Endothelial cell of umbilical vein (primary cell): ENCODE results near the gene SIKE1. TPM values are rescaled to one million over a fixed set of nuclear protein-coding genes. Genes with fewer than 3 reads are reported as not detected.

ENCODE experiments used
- BruUV-seq: library from RNA; stranded (reverse); fragments of 400-500 nt; replicated peaks from 2 replicates; lab custom pipeline; 2021; lab: Mats Ljungman, UMichigan
- CTCF ChIA-PET: fragments of 300-600, 350-600 bp; sonication (Branson Sonifier 250); formaldehyde crosslinking; loops from one replicate; lab custom pipeline; 2021; ENCODE audit warnings: antibody characterized with exemption, inconsistent platforms; lab: Charles Lee
- POLR2A ChIA-PET: fragments of 300-600, 350-600 bp; sonication (Branson Sonifier 250); formaldehyde crosslinking; loops from one replicate; lab custom pipeline; 2021; ENCODE audit warnings: antibody characterized with exemption, inconsistent platforms; lab: Charles Lee
- DNase-seq: peaks from one replicate; pipeline ENCODE4 v3.0.0-alpha.2; 2011; ENCODE audit warnings: low read depth, low spot score
- FAIRE-seq: peaks from 2 replicates; lab custom pipeline; 2011; peaks lifted over from hg19 to GRCh38; lab: Jason Lieb, UNC
- H2AFZ ChIP-seq: 2 replicates; pipeline ENCODE4 v1.6.0; 2012; ENCODE audit warnings: low read depth, low read length, control low read depth, inconsistent platforms
- H3K27ac ChIP-seq: 2 replicates; pipeline ENCODE4 v1.5.1; 2011; ENCODE audit warnings: low read depth, mild to moderate bottlenecking, control low read depth, low read length, moderate library complexity; ENCODE audit not compliant: insufficient read depth
- H3K27me3 ChIP-seq, 2 experiments: 2 replicates each; pipeline versions ENCODE4 v1.6.0 to v1.6.1; 2011; ENCODE audit warnings: low read length in 2 of 2, mixed read lengths in 1 of 2; ENCODE audit not compliant: control insufficient read depth in 2 of 2, insufficient read depth in 2 of 2
- H3K36me3 ChIP-seq, 2 experiments: 2 replicates in 1 of 2; 3 replicates in 1 of 2; pipeline ENCODE4 v1.5.1; 2011; ENCODE audit warnings: low read length in 2 of 2, mild to moderate bottlenecking in 1 of 2, moderate library complexity in 1 of 2; ENCODE audit not compliant: control insufficient read depth in 2 of 2, insufficient read depth in 2 of 2; ENCODE audit errors: extremely low read depth in 1 of 2
- H3K4me1 ChIP-seq: 3 replicates; pipeline ENCODE4 v1.5.1; 2011; ENCODE audit warnings: mild to moderate bottlenecking, low read length; ENCODE audit not compliant: control insufficient read depth, insufficient read depth; ENCODE audit errors: extremely low read depth
- H3K4me2 ChIP-seq: 2 replicates; pipeline ENCODE4 v1.6.1; 2011; ENCODE audit warnings: low read length, control low read depth, mixed read lengths; ENCODE audit not compliant: insufficient read depth
- H3K4me3 ChIP-seq, 3 experiments: fragments of 200-600 bp in 1 of 3; sonication (generic), shearing (Covaris generic) in 1 of 3; replicated peaks in 1 of 3; 2 replicates each; pipeline ENCODE4 v1.5.1; 2011 to 2016; ENCODE audit warnings: control low read depth in 3 of 3, low read length in 3 of 3, mild to moderate bottlenecking in 2 of 3, inconsistent platforms in 1 of 3, low read depth in 1 of 3, moderate library complexity in 1 of 3; ENCODE audit not compliant: insufficient read depth in 1 of 3
- H3K79me2 ChIP-seq: 2 replicates; pipeline ENCODE4 v1.6.0; 2012; ENCODE audit warnings: low read length, inconsistent platforms; ENCODE audit not compliant: control insufficient read depth, insufficient read depth
- H3K9ac ChIP-seq: replicated peaks from 2 replicates; pipeline ENCODE3; 2011; ENCODE audit warnings: low read length, control low read depth; ENCODE audit not compliant: insufficient read depth; ENCODE audit errors: extremely low read depth
- H3K9me1 ChIP-seq: replicated peaks from 3 replicates; pipeline ENCODE4 v1.6.0; 2011; ENCODE audit warnings: mild to moderate bottlenecking, low read length; ENCODE audit not compliant: control insufficient read depth, insufficient read depth; ENCODE audit errors: extremely low read depth
- H3K9me3 ChIP-seq: replicated peaks from 2 replicates; pipeline ENCODE4 v1.5.1; 2012; ENCODE audit warnings: low read length, inconsistent platforms; ENCODE audit not compliant: control insufficient read depth, insufficient read depth
- H4K20me1 ChIP-seq: replicated peaks from 2 replicates; pipeline ENCODE3; 2011; ENCODE audit warnings: mild to moderate bottlenecking, low read length; ENCODE audit not compliant: control insufficient read depth, insufficient read depth; ENCODE audit errors: extremely low read depth
- EZH2 ChIP-seq: IDR thresholded peaks from 2 replicates; pipeline ENCODE4 v1.6.1; 2012; ENCODE audit warnings: borderline replicate concordance, low read depth, mild to moderate bottlenecking, moderate library complexity, low read length, inconsistent platforms; ENCODE audit not compliant: severe bottlenecking
- FOS ChIP-seq: IDR thresholded peaks from 2 replicates; pipeline ENCODE4 v1.6.1; 2011; ENCODE audit warnings: mild to moderate bottlenecking, low read length, moderate library complexity, borderline replicate concordance; ENCODE audit not compliant: insufficient read depth
- GATA2 ChIP-seq: IDR thresholded peaks from 2 replicates; pipeline ENCODE4 v1.7.0; 2011; ENCODE audit warnings: low read depth, mild to moderate bottlenecking, moderate library complexity, mixed read lengths, low read length; ENCODE audit not compliant: insufficient read length, insufficient read depth
- dilution Hi-C: fragments of 300-500 bp; cut with MboI; formaldehyde crosslinking; loops from one replicate; pipeline ENCODE4 v1.15.0; 2019; ENCODE audit warnings: low sequenced_read_pairs; ENCODE audit not compliant: extremely low pct_ligation_motif_present
- intact Hi-C: fragments of 100-400 bp; cut with micrococcal nuclease; formaldehyde crosslinking; loops from one replicate; pipeline ENCODE4 v1.10.0; 2022
- polyA plus RNA-seq, 4 experiments: library from polyadenylated mRNA; depleted of rRNA in 3 of 4; stranded (reverse) in 3 of 4; unstranded in 1 of 4; fragments of >200 nt; gene quantifications; 2 replicates each; pipeline versions ENCODE4 v1.2.1 to v1.2.3, GENCODE V29; 2011 to 2012; ENCODE audit warnings: missing spikeins in 1 of 4
- total RNA-seq: library from RNA; stranded (reverse); gene quantifications from 2 replicates; pipeline ENCODE4 v1.2.3, GENCODE V29; 2021
- TF ChIP-seq, protein P1 (sequence below): IDR thresholded peaks from 2 replicates; pipeline ENCODE4 v1.6.1; 2011; ENCODE audit not compliant: insufficient read depth, insufficient read length
- TF ChIP-seq, protein P2 (sequence below), 2 donors: IDR thresholded peaks; 1 replicate in 1 of 2; 2 replicates in 1 of 2; pipeline ENCODE4 v1.5.1; 2011; ENCODE audit warnings: low read length in 2 of 2, mild to moderate bottlenecking in 2 of 2, moderate library complexity in 2 of 2, control low read depth in 1 of 2, inconsistent platforms in 1 of 2, low read depth in 1 of 2; ENCODE audit not compliant: insufficient read depth in 1 of 2; ENCODE audit errors: extremely low read depth in 1 of 2

SIKE1 gene
- total and polyA plus RNA-seq, 2 donors (not counting 3 experiments of a cell fraction or from before 2014, with no cell fraction given): 16.3 to 46.6 TPM

DNA sequence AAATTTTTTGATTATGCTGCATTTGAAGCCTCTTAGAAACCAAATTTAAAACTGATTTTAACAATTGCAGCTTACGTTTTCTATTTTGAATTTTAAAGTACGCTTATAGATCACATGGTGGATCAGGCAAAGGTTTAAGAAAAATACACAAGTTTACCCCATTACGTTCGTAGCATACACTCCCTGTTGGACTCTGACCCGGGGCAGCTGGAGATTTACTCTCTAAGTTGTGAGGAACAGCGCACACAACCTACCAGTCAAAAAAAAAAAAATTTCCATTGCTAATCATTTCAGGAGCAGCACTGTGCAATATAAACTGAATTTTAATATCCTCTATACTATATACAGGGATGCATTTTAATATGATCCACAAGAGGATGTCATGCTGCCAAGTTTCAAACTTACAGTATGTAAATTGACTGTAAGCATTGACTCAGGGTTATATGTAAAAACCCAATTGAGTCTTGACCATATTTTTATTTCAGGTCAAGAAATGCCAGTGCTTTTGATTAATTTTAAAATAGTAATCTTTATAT lies 43.1 kb downstream of the SIKE1 start:
- TF ChIP-seq FOS: no peak
- TF ChIP-seq, protein P1, sequence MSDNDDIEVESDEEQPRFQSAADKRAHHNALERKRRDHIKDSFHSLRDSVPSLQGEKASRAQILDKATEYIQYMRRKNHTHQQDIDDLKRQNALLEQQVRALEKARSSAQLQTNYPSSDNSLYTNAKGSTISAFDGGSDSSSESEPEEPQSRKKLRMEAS: no peak
- no peak for TF ChIP-seq EZH2
- TF ChIP-seq, protein P2, sequence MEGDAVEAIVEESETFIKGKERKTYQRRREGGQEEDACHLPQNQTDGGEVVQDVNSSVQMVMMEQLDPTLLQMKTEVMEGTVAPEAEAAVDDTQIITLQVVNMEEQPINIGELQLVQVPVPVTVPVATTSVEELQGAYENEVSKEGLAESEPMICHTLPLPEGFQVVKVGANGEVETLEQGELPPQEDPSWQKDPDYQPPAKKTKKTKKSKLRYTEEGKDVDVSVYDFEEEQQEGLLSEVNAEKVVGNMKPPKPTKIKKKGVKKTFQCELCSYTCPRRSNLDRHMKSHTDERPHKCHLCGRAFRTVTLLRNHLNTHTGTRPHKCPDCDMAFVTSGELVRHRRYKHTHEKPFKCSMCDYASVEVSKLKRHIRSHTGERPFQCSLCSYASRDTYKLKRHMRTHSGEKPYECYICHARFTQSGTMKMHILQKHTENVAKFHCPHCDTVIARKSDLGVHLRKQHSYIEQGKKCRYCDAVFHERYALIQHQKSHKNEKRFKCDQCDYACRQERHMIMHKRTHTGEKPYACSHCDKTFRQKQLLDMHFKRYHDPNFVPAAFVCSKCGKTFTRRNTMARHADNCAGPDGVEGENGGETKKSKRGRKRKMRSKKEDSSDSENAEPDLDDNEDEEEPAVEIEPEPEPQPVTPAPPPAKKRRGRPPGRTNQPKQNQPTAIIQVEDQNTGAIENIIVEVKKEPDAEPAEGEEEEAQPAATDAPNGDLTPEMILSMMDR (IDR thresholded peaks at IDR 0.05; ENCODE audit: extremely low read depth in 1 of 2, insufficient read depth in 1 of 2, low read depth in 1 of 2, low read length in 2 of 2): no peak
- TF ChIP-seq GATA2: no peak
- no peak overlapping the region for H3K4me3 ChIP-seq
- intact Hi-C loops: loop anchor here (2.0 kb wide), 1 partner anchor 21 kb away; the partner anchor contains the start of gene NRAS
- POLR2A ChIA-PET: interaction anchor here (0.6 kb wide), 1 partner anchor 240 kb away, joined by 5 read pairs; no protein-coding TSS in a partner anchor
- no peaks in the 10 kb centered on the region for H3K9me1 ChIP-seq
- H2AFZ ChIP-seq: no peak overlapping the region
- DNase-seq: no peak
- no peak overlapping the region for H3K9ac ChIP-seq
- no peak overlapping the region for H3K27ac ChIP-seq
- H3K4me1 ChIP-seq: no peaks in the 10 kb centered on the region
- H3K9me3 ChIP-seq: no peaks in the 10 kb centered on the region
- H3K4me2 ChIP-seq: no peak overlapping the region
- H3K36me3 ChIP-seq: peaks cover 21 to 54% of the 10 kb centered on the region in 2 experiments
- H3K27me3 ChIP-seq: no peaks in the 10 kb centered on the region
- H4K20me1 ChIP-seq: peaks cover 17% of the 10 kb centered on the region
- FAIRE-seq: no peak
- dilution Hi-C loops: no loop called here
- peaks cover 58% of the 10 kb centered on the region for H3K79me2 ChIP-seq
- CTCF ChIA-PET: no interaction called here
- BruUV-seq: no TSS peak
